ENCODE results near the gene HABP4. TPM values are rescaled to one million over a fixed set of nuclear protein-coding genes. Genes with fewer than 3 reads are reported as not detected.
A peak's percentile ranks its signal among the peaks of the same experiment; 100 is the strongest.

Gene HABP4
- total and polyA plus RNA-seq, 2 donors from 2014 or later = 20.9 to 37.5 TPM

DNA sequence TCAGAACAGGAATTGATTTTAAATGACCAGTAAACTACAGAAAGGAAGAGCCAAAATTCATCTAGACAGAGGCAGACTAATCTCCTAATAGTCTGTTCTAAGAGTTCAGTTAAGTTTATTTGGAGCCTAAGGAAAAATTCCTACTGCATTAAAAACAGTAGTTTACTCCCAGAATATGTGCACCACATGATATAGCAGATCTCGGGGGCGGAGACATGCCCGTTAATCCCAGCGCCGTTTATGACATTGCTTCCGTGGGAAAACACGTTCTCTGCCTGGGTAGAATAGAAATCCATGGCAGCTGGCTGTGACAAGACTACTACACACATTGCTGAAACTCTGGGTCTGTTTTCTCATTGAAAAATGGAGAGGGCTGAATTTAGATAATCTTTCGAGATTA lies 11.4 kb downstream of the HABP4 start:
- Histone ChIP-seq H3K9me3 (ENCODE audit: control insufficient read depth in 2 of 3, insufficient read depth in 1 of 3, low read length in 3 of 3) (no peaks in the 10 kb centered on the region), H3K27me3 (ENCODE audit: control insufficient read depth, insufficient read depth, low read length) (no peaks in the 10 kb centered on the region), H3K4me1 (ENCODE audit: control insufficient read depth in 2 of 3, insufficient read depth in 2 of 3, low read depth in 1 of 3, low read length in 3 of 3) (no peaks in the 10 kb centered on the region), H3K36me3 (ENCODE audit: control insufficient read depth in 2 of 3, insufficient read depth in 3 of 3, low read length in 3 of 3) (peaks cover 0 to 14% (median 4%) of the 10 kb centered on the region in 3 donors), H3K4me3 (ENCODE audit: low read length in 3 of 3) (no peak overlapping the region), H3K9ac (ENCODE audit: low read length in 3 of 3) (no peak overlapping the region), H3K27ac (ENCODE audit: low read depth in 2 of 2, low read length in 2 of 2) (no peak overlapping the region)
- FAIRE-seq (no peak), DNase-seq (no peak)
- no peak for TF ChIP-seq CTCF (IDR thresholded peaks at IDR 0.05; ENCODE audit: borderline replicate concordance, extremely low read depth, insufficient read depth)
- intact Hi-C loops (cut with DNase I) = no loop called here

GRCh38 chr9:96462541-96462940 lies 12.6 kb downstream of the HABP4 start:
- Histone ChIP-seq H3K27me3 (ENCODE audit: control insufficient read depth, insufficient read depth, low read length) (no peaks in the 10 kb centered on the region), H3K36me3 (ENCODE audit: control insufficient read depth in 2 of 3, insufficient read depth in 3 of 3, low read length in 3 of 3) (peaks cover 0 to 19% (median 6%) of the 10 kb centered on the region in 3 donors), H3K4me1 (ENCODE audit: control insufficient read depth in 2 of 3, insufficient read depth in 2 of 3, low read depth in 1 of 3, low read length in 3 of 3) (no peaks in the 10 kb centered on the region), H3K4me3 (ENCODE audit: low read length in 3 of 3) (no peak overlapping the region), H3K9me3 (ENCODE audit: control insufficient read depth in 2 of 3, insufficient read depth in 1 of 3, low read length in 3 of 3) (no peaks in the 10 kb centered on the region), H3K27ac (ENCODE audit: low read depth in 2 of 2, low read length in 2 of 2) (no peak overlapping the region), H3K9ac (ENCODE audit: low read length in 3 of 3) (no peak overlapping the region)
- intact Hi-C loops (cut with DNase I) = no loop called here
- FAIRE-seq = no peak
- no peak for TF ChIP-seq CTCF (IDR thresholded peaks at IDR 0.05; ENCODE audit: borderline replicate concordance, extremely low read depth, insufficient read depth)
- peak in 3 of 5 donors; percentile 50 to 67 (median 66) for DNase-seq

- no peak overlapping the region for H3K4me3 ChIP-seq (ENCODE audit: low read length in 3 of 3)
- intact Hi-C loops (cut with DNase I) = no loop called here
- H3K36me3 ChIP-seq (ENCODE audit: control insufficient read depth in 2 of 3, insufficient read depth in 3 of 3, low read length in 3 of 3) = peaks cover 0 to 23% (median 6%) of the 10 kb centered on the region in 3 donors
- FAIRE-seq (no peak), DNase-seq (peak in 1 of 5 donors; percentile 23)
- no peaks in the 10 kb centered on the region for H3K4me1 ChIP-seq (ENCODE audit: control insufficient read depth in 2 of 3, insufficient read depth in 2 of 3, low read depth in 1 of 3, low read length in 3 of 3)
- no peak overlapping the region for H3K27ac ChIP-seq (ENCODE audit: low read depth in 2 of 2, low read length in 2 of 2)
- no peak overlapping the region for H3K9ac ChIP-seq (ENCODE audit: low read length in 3 of 3)
- TF ChIP-seq CTCF (IDR thresholded peaks at IDR 0.05; ENCODE audit: borderline replicate concordance, extremely low read depth, insufficient read depth) = no peak
- H3K9me3 ChIP-seq (ENCODE audit: control insufficient read depth in 2 of 3, insufficient read depth in 1 of 3, low read length in 3 of 3) = no peaks in the 10 kb centered on the region
- no peaks in the 10 kb centered on the region for H3K27me3 ChIP-seq (ENCODE audit: control insufficient read depth, insufficient read depth, low read length)
Observed at GRCh38 chr9:96464426-96464825, 14.5 kb downstream of the HABP4 start.

GRCh38 chr9:96467784-96468183 lies 17.8 kb downstream of the HABP4 start:
- Histone ChIP-seq H3K36me3 (ENCODE audit: control insufficient read depth in 2 of 3, insufficient read depth in 3 of 3, low read length in 3 of 3) (peaks cover 0 to 27% (median 11%) of the 10 kb centered on the region in 3 donors), H3K4me1 (ENCODE audit: control insufficient read depth in 2 of 3, insufficient read depth in 2 of 3, low read depth in 1 of 3, low read length in 3 of 3) (no peaks in the 10 kb centered on the region), H3K27ac (ENCODE audit: low read depth in 2 of 2, low read length in 2 of 2) (no peak overlapping the region), H3K9ac (ENCODE audit: low read length in 3 of 3) (no peak overlapping the region), H3K9me3 (ENCODE audit: control insufficient read depth in 2 of 3, insufficient read depth in 1 of 3, low read length in 3 of 3) (no peaks in the 10 kb centered on the region), H3K4me3 (ENCODE audit: low read length in 3 of 3) (no peak overlapping the region), H3K27me3 (ENCODE audit: control insufficient read depth, insufficient read depth, low read length) (no peaks in the 10 kb centered on the region)
- no peak for TF ChIP-seq CTCF (IDR thresholded peaks at IDR 0.05; ENCODE audit: borderline replicate concordance, extremely low read depth, insufficient read depth)
- intact Hi-C loops (cut with DNase I) = no loop called here
- no peak for FAIRE-seq
- DNase-seq = no peak

Data from kidney (tissue), 14 donors.